ENCODE measurements around the gene HDHD3.

DNA sequence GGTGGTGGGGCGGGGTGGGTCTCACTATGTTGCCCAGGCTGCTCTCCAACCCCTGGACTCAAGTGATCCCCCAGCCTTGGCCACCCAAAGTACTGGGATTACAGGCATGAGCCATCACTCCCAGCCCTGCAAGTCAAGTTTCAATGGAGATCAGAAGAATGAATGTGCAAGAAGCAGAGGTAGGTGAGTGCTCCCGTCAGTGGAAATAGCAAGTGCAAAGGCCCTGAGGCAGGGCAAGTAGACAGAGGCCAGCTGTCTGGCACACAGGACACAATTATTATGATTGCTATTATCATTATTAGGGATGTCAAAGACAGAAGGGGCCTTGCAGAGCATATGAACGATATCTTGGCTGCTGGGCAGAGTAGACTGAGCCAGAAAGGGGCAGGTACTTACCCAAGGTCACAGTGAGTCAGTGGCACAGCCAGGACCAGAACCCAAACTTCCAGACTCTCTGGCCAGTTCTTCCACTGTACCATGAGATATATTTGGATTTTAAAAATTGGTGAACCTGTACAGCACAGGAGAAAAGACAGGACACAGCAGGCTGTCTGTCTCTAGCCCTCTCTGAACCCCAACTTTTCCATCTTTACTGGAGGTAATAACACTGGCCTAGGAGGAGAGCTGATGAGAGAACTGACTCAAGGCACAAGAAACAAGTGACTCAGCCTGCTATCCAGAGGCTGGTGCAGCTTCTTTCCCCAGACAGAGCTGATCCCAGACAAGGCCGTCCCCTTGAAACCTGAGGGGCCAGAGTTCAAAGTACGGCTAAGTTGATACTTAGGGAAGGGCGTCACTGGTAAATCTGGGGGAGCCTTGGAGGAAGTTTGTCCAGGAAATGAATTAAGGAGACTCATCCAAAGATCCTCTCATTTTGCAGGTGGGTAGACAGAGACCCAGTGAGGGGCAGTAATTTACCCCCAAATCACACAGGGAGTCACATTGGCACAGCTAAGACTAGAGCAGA is 1.4 kb downstream of the HDHD3 start:
- no peak for TF ChIP-seq CTCF (IDR thresholded peaks at IDR 0.05)
- TF ChIP-seq POLR2A (IDR thresholded peaks at IDR 0.05) = peak in 1 of 2 donors; percentile 67

Measured in adrenal gland (tissue), 5 donors.